Nephron progenitor cell (in vitro differentiated cells): ENCODE measurements around the gene DIP2C.
A peak's percentile ranks its signal among the peaks of the same experiment; 100 is the strongest.

ENCODE experiments used
- DNase-seq: peaks from one replicate; pipeline ENCODE4 v3.0.0; 2021
- H3K27ac Mint-ChIP-seq: 2 replicates; pipeline ENCODE4 v1.8.0; 2021; ENCODE audit warnings: mild to moderate bottlenecking, moderate library complexity, mixed read lengths
- H3K27me3 Mint-ChIP-seq: 2 replicates; pipeline ENCODE4 v1.8.0; 2021; ENCODE audit warnings: mild to moderate bottlenecking, low read depth, mixed read lengths; ENCODE audit not compliant: poor library complexity
- H3K36me3 Mint-ChIP-seq: 2 replicates; pipeline ENCODE4 v1.8.0; 2021; ENCODE audit warnings: low read depth, mixed read lengths
- H3K4me1 Mint-ChIP-seq: 2 replicates; pipeline ENCODE4 v1.8.0; 2021; ENCODE audit warnings: mixed read lengths
- H3K4me3 Mint-ChIP-seq: 2 replicates; pipeline ENCODE4 v1.8.0; 2021; ENCODE audit warnings: mild to moderate bottlenecking, moderate library complexity, mixed read lengths
- H3K9me3 Mint-ChIP-seq: 2 replicates; pipeline ENCODE4 v1.8.0; 2021; ENCODE audit warnings: mild to moderate bottlenecking, moderate library complexity, mixed read lengths
- TF ChIP-seq, protein P1 (sequence below): fragments of 200-600 bp; sonication (generic); IDR thresholded peaks from 2 replicates; pipeline ENCODE4 v1.5.0; 2021; ENCODE audit warnings: antibody characterized with exemption

Gene DIP2C

DNA sequence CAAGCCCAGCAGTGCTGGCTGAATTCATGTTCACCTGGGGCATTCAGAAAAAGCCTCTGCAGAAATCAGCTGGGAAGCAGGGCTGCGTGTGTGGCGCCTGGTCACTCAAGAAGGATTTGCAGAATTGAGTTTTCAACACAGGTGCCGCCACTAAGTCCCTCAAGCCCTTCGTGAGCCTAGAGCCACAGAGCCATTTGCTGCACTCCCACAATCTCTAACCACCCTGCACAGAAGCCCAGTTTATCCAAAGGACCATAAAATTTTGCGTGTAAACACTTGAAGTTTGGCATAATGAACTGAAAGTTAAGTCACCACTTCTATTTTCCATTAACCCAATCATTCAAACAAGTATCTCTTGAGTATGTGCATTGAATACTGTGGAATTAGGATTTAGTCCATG lies 136.2 kb downstream of the DIP2C start:
- H3K36me3 Mint-ChIP-seq: no peaks in the 10 kb centered on the region
- peaks cover 71% of the 10 kb centered on the region for H3K4me1 Mint-ChIP-seq
- no peaks in the 10 kb centered on the region for H3K9me3 Mint-ChIP-seq
- no peak overlapping the region for H3K27ac Mint-ChIP-seq
- H3K27me3 Mint-ChIP-seq: no peaks in the 10 kb centered on the region
- TF ChIP-seq, protein P1, sequence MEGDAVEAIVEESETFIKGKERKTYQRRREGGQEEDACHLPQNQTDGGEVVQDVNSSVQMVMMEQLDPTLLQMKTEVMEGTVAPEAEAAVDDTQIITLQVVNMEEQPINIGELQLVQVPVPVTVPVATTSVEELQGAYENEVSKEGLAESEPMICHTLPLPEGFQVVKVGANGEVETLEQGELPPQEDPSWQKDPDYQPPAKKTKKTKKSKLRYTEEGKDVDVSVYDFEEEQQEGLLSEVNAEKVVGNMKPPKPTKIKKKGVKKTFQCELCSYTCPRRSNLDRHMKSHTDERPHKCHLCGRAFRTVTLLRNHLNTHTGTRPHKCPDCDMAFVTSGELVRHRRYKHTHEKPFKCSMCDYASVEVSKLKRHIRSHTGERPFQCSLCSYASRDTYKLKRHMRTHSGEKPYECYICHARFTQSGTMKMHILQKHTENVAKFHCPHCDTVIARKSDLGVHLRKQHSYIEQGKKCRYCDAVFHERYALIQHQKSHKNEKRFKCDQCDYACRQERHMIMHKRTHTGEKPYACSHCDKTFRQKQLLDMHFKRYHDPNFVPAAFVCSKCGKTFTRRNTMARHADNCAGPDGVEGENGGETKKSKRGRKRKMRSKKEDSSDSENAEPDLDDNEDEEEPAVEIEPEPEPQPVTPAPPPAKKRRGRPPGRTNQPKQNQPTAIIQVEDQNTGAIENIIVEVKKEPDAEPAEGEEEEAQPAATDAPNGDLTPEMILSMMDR: no peak
- DNase-seq: no peak
- H3K4me3 Mint-ChIP-seq: no peak overlapping the region

DNA sequence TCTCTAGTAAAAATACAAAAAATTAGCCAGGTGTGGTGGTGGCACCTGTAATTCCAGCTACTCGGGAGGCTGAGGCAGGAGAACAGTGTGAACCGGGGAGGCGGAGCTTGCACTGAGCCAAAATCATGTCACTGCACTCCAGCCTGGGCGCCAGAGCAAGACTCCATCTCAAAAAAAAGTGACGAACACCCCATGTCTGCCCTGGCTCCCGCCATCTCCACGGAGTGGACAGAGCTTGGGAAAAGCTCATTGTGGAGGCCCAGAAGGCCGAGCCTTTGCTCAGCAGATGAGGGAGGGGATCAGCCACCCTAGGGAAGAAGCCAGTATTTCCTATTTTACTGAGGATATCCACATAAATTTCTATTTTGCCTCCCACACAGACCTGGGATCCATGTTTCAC lies 136.8 kb downstream of the DIP2C start:
- H3K36me3 Mint-ChIP-seq: no peaks in the 10 kb centered on the region
- TF ChIP-seq, protein P1: no peak
- H3K9me3 Mint-ChIP-seq: no peaks in the 10 kb centered on the region
- peaks cover 72% of the 10 kb centered on the region for H3K4me1 Mint-ChIP-seq
- no peak overlapping the region for H3K4me3 Mint-ChIP-seq
- H3K27me3 Mint-ChIP-seq: no peaks in the 10 kb centered on the region
- DNase-seq: no peak
- no peak overlapping the region for H3K27ac Mint-ChIP-seq

DNA sequence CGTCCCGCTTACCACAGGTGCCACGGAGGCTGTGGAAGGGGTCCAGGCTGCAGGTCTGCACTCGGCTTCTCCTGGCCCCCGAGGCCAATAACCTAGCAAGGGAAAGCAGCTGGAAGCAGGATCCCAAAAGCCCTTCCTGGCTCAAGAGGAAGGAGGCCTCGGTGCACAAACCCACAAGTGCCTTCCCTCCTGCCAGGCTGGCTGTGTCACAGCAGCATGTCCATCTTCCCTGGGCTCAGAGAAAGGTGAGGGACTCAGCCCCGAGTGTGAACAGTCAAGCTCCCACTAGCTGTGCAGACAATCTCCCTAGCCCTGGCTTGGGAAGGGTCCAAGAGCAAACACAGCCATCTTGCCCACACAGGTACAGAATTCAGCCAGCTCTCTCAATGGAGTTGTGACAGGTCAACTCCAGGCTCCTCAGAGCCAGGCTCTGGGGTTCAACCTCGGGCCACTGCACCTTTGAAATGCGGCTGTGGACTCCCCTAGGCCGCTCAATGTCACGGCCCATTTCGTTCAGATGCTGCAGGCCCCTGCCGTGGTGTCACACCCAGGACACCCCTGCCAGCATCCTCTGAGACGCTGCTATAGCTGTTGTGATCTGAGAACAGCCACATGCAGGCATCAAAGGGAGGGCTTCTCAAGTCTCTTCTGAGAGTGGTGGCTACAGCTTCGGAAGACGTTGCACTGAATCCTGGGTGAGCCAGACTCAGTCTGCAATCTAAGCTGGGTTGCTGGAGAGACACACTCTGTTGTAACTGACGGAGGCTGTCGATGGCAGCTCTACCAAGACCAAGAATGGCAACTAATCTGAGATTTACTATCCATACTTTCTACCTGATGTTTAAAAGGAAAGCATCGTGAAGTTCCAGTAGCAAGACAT lies 137.9 kb downstream of the DIP2C start:
- Mint-ChIP-seq H3K27ac (peak overlapping the region; percentile 48), H3K36me3 (no peaks in the 10 kb centered on the region)
- TF ChIP-seq, protein P1: no peak

DNA sequence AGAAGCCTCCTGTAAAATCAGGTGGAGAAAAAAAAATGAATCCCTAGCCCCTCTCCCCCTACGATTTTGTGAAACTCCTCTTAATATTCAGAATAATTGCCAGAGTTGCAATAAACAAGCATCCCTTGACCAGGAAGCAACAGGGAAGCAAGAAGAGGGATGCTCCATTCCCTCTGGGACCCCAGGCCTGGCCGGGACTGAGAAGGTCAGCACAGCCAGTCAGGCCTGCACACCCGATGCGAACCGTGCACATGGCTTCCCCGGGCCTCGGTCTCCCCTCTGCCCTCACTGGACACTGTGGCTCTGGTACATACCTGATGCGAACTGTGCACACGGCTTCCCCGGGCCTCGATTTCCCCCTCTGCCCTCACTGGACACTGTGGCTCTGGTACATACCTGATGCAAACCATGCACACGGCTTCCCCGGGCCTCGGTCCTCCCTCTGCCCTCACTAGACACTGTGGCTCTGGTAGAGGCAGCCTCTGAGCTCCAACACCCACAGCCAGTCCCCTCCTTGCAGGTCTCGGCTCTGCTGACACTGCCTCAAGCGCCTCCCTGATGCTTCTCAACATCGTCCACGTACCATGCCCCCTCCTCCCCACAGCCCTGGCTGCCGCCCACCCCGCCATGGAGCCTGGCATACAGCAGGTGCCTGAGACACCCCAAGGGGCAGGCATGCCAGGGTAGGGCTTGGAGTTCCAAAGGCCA lies 138.6 kb downstream of the DIP2C start:
- TF ChIP-seq, protein P1: no peak
- Mint-ChIP-seq H3K27me3 (no peaks in the 10 kb centered on the region), H3K27ac (no peak overlapping the region), H3K4me3 (no peak overlapping the region), H3K9me3 (no peaks in the 10 kb centered on the region), H3K36me3 (no peaks in the 10 kb centered on the region), H3K4me1 (peaks cover 69% of the 10 kb centered on the region)
- no peak for DNase-seq

More for the DNA sequence above, 137.9 kb downstream of the DIP2C start:
- DNase-seq: no peak
- no peak overlapping the region for H3K4me3 Mint-ChIP-seq
- H3K9me3 Mint-ChIP-seq: no peaks in the 10 kb centered on the region
- H3K27me3 Mint-ChIP-seq: no peaks in the 10 kb centered on the region
- H3K4me1 Mint-ChIP-seq: peaks cover 72% of the 10 kb centered on the region

DNA sequence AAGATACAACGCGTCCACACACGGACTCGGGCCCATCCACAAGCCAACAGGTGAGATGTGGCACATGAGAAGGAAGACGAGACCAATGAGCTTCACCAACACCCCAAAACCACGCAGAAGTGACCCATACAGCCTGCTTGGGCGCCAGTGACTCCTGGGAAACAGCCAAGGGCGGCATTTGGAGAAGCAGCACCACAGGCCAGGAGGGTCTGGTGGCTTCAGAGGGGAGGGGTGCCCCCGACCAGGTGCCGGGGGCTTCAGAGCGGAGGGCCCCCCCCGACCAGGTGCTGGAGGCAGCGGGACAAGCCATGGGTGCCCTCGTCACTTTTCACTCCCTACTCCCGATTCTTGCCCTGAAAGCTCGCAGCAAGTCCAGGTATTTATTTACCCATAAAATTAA lies 140.1 kb downstream of the DIP2C start:
- H3K9me3 Mint-ChIP-seq: no peaks in the 10 kb centered on the region
- DNase-seq: no peak
- no peaks in the 10 kb centered on the region for H3K27me3 Mint-ChIP-seq
- H3K4me3 Mint-ChIP-seq: no peak overlapping the region
- H3K36me3 Mint-ChIP-seq: peaks cover 5% of the 10 kb centered on the region
- TF ChIP-seq, protein P1: no peak
- H3K4me1 Mint-ChIP-seq: peaks cover 64% of the 10 kb centered on the region
- H3K27ac Mint-ChIP-seq: peak overlapping the region; percentile 52
